ENCODE results near the gene CCDC85C. TPM values are rescaled to one million over a fixed set of nuclear protein-coding genes. Genes with fewer than 3 reads are reported as not detected.

The CCDC85C gene
- total RNA-seq, 2 experiments from 2014 or later: 10.0 to 10.9 TPM

- H3K27me3 Mint-ChIP-seq: peaks cover 3% of the 10 kb centered on the region
- no peak overlapping the region for H3K27ac Mint-ChIP-seq
- H3K4me1 Mint-ChIP-seq: peaks cover 4% of the 10 kb centered on the region
- ChIA-PET CTCF (interaction anchor here (1.2 kb wide), 1 partner anchor 255 kb away, joined by 3 read pairs; no protein-coding TSS in a partner anchor), POLR2A (no interaction called here)
- no peak overlapping the region for H3K4me3 Mint-ChIP-seq
- H3K9me3 Mint-ChIP-seq: no peaks in the 10 kb centered on the region
- DNase-seq: no peak
- no peaks in the 10 kb centered on the region for H3K36me3 Mint-ChIP-seq (ENCODE audit: low read depth)
These were observed 22.1 kb upstream of the CCDC85C start for GRCh38 chr14:99626041-99626648.

DNA sequence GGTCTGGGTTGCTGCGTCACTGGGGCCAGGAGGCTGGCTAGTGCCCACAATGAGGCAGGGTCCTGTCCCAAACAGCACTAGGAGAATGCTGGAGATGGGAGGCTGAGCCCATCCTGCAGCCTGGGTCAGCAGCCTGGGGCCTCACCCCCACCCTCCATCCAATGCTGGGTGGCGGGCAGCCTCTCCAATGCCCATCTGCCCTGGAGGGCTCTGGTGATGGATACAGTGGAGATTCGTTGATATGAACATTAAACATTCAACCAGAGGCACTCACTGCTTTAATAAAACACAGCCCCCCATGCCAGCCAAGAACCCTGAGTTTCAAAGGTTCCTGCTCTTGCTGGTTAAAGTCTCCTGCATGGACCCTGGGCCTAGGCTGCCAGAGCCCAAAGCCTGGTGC lies 21.5 kb upstream of the CCDC85C start:
- H3K27me3 Mint-ChIP-seq: peaks cover 3% of the 10 kb centered on the region
- H3K36me3 Mint-ChIP-seq (ENCODE audit: low read depth): no peaks in the 10 kb centered on the region
- no peak overlapping the region for H3K4me3 Mint-ChIP-seq
- no peak overlapping the region for H3K27ac Mint-ChIP-seq
- H3K4me1 Mint-ChIP-seq: peaks cover 4% of the 10 kb centered on the region
- no peaks in the 10 kb centered on the region for H3K9me3 Mint-ChIP-seq
- DNase-seq: no peak
- CTCF ChIA-PET: interaction anchor here (1.2 kb wide), 1 partner anchor 256 kb away, joined by 3 read pairs; no protein-coding TSS in a partner anchor
- POLR2A ChIA-PET: interaction anchor here (0.6 kb wide), 1 partner anchor 123 kb away, joined by 10 read pairs; no protein-coding TSS in a partner anchor

DNA sequence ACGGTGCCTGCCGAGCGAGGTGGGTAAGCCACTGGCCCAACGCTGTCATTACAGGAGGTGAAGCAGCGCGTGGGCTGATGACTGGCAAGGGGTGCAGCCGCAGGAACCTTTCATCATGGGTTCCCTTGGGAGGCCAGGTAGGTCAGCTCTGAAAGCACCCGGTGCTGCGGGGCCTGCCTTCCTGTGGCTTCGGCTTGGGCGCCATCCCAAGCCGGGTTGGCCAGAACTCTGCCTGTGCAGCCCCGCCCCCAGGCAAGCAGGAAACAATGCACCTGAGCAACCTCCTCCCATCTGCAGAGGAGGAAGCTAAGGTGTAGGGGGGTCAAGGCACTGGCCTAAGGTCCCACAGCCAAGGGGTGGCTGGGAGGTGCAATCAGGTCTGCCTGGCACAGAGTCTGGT lies 21.0 kb upstream of the CCDC85C start:
- H3K4me1 Mint-ChIP-seq: peaks cover 4% of the 10 kb centered on the region
- H3K36me3 Mint-ChIP-seq (ENCODE audit: low read depth): no peaks in the 10 kb centered on the region
- H3K9me3 Mint-ChIP-seq: no peaks in the 10 kb centered on the region
- peaks cover 3% of the 10 kb centered on the region for H3K27me3 Mint-ChIP-seq
- no peak for DNase-seq
- no peak overlapping the region for H3K27ac Mint-ChIP-seq
- CTCF ChIA-PET: no interaction called here
- POLR2A ChIA-PET: interaction anchor here (0.6 kb wide), 1 partner anchor 123 kb away, joined by 10 read pairs; no protein-coding TSS in a partner anchor
- no peak overlapping the region for H3K4me3 Mint-ChIP-seq

DNA sequence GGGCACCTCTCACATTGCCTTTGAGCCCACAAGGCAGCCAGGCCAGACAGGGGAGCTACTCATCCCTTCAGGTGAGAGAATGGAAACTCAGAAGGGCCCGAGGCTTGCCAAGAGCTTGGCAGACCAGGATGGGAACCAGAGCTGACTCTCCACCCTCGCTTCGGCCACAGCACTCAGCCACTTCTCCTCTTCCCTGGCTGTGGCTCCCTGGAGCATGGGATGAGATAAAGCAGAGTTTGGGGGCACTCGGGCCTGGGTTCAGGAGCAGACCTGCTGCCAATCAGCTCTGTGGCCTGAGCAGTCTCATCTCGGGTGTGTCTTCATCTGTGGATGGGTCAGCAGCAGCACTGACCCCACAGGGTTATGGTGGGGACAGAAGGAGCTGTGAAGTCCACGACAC lies 20.0 kb upstream of the CCDC85C start:
- Mint-ChIP-seq H3K36me3 (ENCODE audit: low read depth) (no peaks in the 10 kb centered on the region), H3K4me3 (no peak overlapping the region), H3K27ac (no peak overlapping the region), H3K27me3 (peaks cover 3% of the 10 kb centered on the region), H3K9me3 (no peaks in the 10 kb centered on the region), H3K4me1 (peaks cover 4% of the 10 kb centered on the region)
- POLR2A ChIA-PET: interaction anchor here (0.5 kb wide), 1 partner anchor 98 kb away, joined by 3 read pairs; no protein-coding TSS in a partner anchor
- DNase-seq: no peak
- CTCF ChIA-PET: no interaction called here

GRCh38 chr14:99621948-99622347 lies 17.9 kb upstream of the CCDC85C start:
- H3K9me3 Mint-ChIP-seq: no peaks in the 10 kb centered on the region
- H3K27ac Mint-ChIP-seq: no peak overlapping the region
- ChIA-PET CTCF (no interaction called here), POLR2A (no interaction called here)
- DNase-seq: no peak
- H3K27me3 Mint-ChIP-seq: peaks cover 3% of the 10 kb centered on the region
- no peaks in the 10 kb centered on the region for H3K4me1 Mint-ChIP-seq
- no peak overlapping the region for H3K4me3 Mint-ChIP-seq
- no peaks in the 10 kb centered on the region for H3K36me3 Mint-ChIP-seq (ENCODE audit: low read depth)

DNA sequence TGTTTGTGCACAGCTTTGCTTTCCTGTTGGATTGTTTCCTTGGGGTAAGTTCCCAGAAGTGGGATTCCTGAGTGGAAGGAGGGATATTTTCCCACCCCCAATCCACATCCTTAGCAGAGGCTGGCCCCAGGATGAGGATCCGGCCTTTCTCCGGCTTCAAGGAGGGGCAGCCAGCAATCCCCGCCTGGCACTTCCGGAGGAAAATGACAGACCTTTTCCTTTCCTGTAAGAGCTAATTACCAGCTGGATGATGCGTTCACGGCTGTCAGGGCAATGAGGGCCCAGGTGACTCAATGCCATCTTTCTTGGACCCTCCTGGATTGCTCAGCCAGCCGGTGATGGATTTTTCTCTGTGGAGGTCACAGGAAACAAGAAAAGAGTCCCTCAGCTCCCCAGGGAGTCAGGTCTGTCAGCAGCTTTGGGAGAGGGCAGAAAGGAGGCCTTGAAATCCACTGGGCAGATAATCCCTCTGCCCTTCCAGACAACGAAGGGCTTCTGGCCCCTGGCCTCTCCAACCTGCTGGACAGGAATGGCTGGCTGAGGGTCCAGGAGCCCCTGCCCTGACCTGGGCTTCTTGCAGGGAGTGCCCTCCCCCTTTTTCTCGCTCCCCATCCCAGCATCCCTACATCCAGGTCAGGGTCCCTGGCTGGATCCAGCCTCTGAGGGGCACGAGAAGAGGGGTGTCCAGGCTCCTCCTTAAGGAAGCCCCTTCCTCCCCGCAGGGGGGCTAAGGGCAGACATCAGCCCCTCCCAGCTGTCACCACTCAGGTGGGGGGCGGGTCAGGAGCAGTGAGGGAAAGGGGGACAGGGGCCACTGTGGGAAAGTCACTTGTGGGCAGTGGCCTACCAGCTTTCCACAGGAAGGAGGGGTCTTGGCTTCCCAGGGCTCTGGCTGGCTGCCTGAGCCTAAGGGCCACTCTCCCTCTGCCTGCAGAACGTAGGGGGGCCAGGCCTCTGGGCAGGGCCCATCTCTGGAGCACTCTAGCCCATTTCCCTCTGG lies 16.1 kb upstream of the CCDC85C start:
- Mint-ChIP-seq H3K4me1 (no peaks in the 10 kb centered on the region), H3K36me3 (ENCODE audit: low read depth) (no peaks in the 10 kb centered on the region), H3K27ac (no peak overlapping the region), H3K27me3 (peaks cover 15% of the 10 kb centered on the region), H3K9me3 (no peaks in the 10 kb centered on the region), H3K4me3 (no peak overlapping the region)
- ChIA-PET POLR2A (no interaction called here), CTCF (interaction anchor here (0.6 kb wide), 2 partner anchors 10 to 104 kb away, joined by 3 to 5 read pairs; no protein-coding TSS in a partner anchor)
- no peak for DNase-seq

GRCh38 chr14:99616832-99617800 lies 13.1 kb upstream of the CCDC85C start:
- Mint-ChIP-seq H3K27ac (no peak overlapping the region), H3K4me1 (no peaks in the 10 kb centered on the region), H3K36me3 (ENCODE audit: low read depth) (no peaks in the 10 kb centered on the region), H3K4me3 (no peak overlapping the region), H3K27me3 (peaks cover 14% of the 10 kb centered on the region), H3K9me3 (no peaks in the 10 kb centered on the region)
- no peak for DNase-seq
- ChIA-PET POLR2A (no interaction called here), CTCF (interaction anchor here (0.6 to 1.0 kb wide), 2 partner anchors 11 to 297 kb away, joined by 3 to 4 read pairs; no protein-coding TSS in a partner anchor)

GRCh38 chr14:99615497-99616157 lies 11.6 kb upstream of the CCDC85C start:
- no peak for DNase-seq
- Mint-ChIP-seq H3K27me3 (peaks cover 14% of the 10 kb centered on the region), H3K27ac (no peak overlapping the region), H3K4me3 (no peak overlapping the region), H3K9me3 (no peaks in the 10 kb centered on the region), H3K4me1 (no peaks in the 10 kb centered on the region), H3K36me3 (ENCODE audit: low read depth) (no peaks in the 10 kb centered on the region)
- ChIA-PET CTCF (no interaction called here), POLR2A (no interaction called here)

- Mint-ChIP-seq H3K4me3 (no peak overlapping the region), H3K4me1 (no peaks in the 10 kb centered on the region), H3K9me3 (no peaks in the 10 kb centered on the region), H3K27ac (no peak overlapping the region), H3K27me3 (peaks cover 14% of the 10 kb centered on the region), H3K36me3 (ENCODE audit: low read depth) (no peaks in the 10 kb centered on the region)
- no peak for DNase-seq
- POLR2A ChIA-PET: no interaction called here
- CTCF ChIA-PET: no interaction called here
These were observed 8.8 kb upstream of the CCDC85C start for GRCh38 chr14:99612738-99613330.

DNA sequence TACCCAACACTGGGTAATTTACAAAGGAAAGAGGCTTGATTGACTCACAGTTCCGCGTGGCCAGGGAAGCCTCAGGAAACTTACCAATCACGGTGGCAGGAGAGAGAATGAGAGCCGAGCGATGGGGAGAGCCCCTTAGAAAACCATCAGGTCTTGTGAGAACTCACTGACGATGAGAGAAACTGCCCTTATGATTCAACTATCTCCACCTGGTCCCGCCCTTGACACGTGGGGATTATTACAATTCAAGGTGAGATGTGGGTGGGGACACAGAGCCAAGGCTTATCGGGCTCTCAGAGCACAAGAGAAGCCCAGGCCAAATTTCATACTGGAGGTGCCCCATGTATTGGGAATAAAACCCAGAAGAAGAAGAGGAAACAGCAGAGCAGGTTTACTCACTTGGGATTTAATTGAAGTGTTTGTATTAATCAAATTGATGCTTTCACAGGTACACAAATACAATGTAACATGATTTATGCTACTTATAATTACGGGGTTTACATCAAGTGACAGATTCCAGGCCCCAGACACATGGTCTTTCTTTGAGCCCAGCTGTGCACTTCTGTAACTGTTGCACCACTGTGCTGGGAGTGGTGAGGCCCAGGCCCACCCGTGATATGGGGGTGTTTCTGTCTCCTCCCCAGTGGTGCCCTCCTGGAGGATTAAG lies 8.2 kb upstream of the CCDC85C start:
- no peak for DNase-seq
- no peaks in the 10 kb centered on the region for H3K36me3 Mint-ChIP-seq (ENCODE audit: low read depth)
- H3K9me3 Mint-ChIP-seq: no peaks in the 10 kb centered on the region
- ChIA-PET CTCF (no interaction called here), POLR2A (no interaction called here)
- peaks cover 14% of the 10 kb centered on the region for H3K27me3 Mint-ChIP-seq
- H3K27ac Mint-ChIP-seq: no peak overlapping the region
- H3K4me1 Mint-ChIP-seq: no peaks in the 10 kb centered on the region
- no peak overlapping the region for H3K4me3 Mint-ChIP-seq

DNA sequence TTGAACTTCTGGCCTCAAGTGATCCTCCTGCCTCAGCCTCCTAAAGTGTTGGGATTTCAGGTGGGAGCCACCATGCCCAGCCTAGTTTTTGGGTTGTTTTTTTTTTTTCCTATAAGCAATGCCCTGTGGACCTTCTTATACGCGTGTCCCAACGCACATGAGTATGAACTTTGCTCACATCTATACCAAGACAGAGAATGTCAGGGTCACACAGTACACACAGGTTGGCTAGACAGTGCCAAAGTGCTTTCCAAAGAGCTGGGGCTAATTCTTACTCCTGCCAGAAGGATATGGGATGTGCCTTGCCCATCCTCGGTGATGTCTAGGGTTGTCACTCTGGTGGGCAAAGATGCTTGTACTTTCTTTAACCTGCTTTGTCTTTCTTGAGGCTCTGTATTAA lies 7.6 kb upstream of the CCDC85C start:
- CTCF ChIA-PET: no interaction called here
- POLR2A ChIA-PET: no interaction called here

More for the DNA sequence above, 7.6 kb upstream of the CCDC85C start:
- no peak for DNase-seq
- Mint-ChIP-seq H3K9me3 (no peaks in the 10 kb centered on the region), H3K36me3 (ENCODE audit: low read depth) (no peaks in the 10 kb centered on the region), H3K4me3 (no peak overlapping the region), H3K27me3 (peaks cover 14% of the 10 kb centered on the region), H3K4me1 (no peaks in the 10 kb centered on the region), H3K27ac (no peak overlapping the region)

All from activated CD4-positive, alpha-beta T cell treated with anti-CD3 and anti-CD28 coated beads, Interleukin-2, amount 10 ng/mL, durations not matched to agents 7 days and 5 days (primary cell).